ENCODE results near the gene PDGFRB.
A peak's percentile ranks its signal among the peaks of the same experiment; 100 is the strongest.

The PDGFRB gene

GRCh38 chr5:150152636-150153462 is 2.8 kb downstream of the PDGFRB start:
- peaks cover 33% of the 10 kb centered on the region for H3K4me1 ChIP-seq (ENCODE audit: insufficient read depth, low read length)

GRCh38 chr5:150149618-150150017 is 6.0 kb downstream of the PDGFRB start:
- no peak overlapping the region for H3K9ac ChIP-seq (ENCODE audit: low read length)
- no peak overlapping the region for H3K4me3 ChIP-seq (ENCODE audit: low read depth in 1 of 2, low read length in 2 of 2)
- peaks cover 27% of the 10 kb centered on the region for H3K4me1 ChIP-seq (ENCODE audit: insufficient read depth, low read length)
- no peaks in the 10 kb centered on the region for H3K36me3 ChIP-seq (ENCODE audit: insufficient read depth, low read length)
- H3K27me3 ChIP-seq (ENCODE audit: control insufficient read depth in 1 of 2, insufficient read depth in 2 of 2, low read length in 2 of 2): no peaks in the 10 kb centered on the region
- no peaks in the 10 kb centered on the region for H3K9me3 ChIP-seq (ENCODE audit: low read length)
- no peak overlapping the region for H3K27ac ChIP-seq (ENCODE audit: low read depth, low read length)

More at GRCh38 chr5:150152636-150153462, 2.8 kb downstream of the PDGFRB start:
- Histone ChIP-seq H3K4me3 (ENCODE audit: low read depth in 1 of 2, low read length in 2 of 2) (peak overlapping the region in 1 of 2 donors; percentile 72), H3K36me3 (ENCODE audit: insufficient read depth, low read length) (no peaks in the 10 kb centered on the region), H3K9me3 (ENCODE audit: low read length) (no peaks in the 10 kb centered on the region), H3K27me3 (ENCODE audit: control insufficient read depth in 1 of 2, insufficient read depth in 2 of 2, low read length in 2 of 2) (no peaks in the 10 kb centered on the region), H3K27ac (ENCODE audit: low read depth, low read length) (no peak overlapping the region), H3K9ac (ENCODE audit: low read length) (no peak overlapping the region)

DNA sequence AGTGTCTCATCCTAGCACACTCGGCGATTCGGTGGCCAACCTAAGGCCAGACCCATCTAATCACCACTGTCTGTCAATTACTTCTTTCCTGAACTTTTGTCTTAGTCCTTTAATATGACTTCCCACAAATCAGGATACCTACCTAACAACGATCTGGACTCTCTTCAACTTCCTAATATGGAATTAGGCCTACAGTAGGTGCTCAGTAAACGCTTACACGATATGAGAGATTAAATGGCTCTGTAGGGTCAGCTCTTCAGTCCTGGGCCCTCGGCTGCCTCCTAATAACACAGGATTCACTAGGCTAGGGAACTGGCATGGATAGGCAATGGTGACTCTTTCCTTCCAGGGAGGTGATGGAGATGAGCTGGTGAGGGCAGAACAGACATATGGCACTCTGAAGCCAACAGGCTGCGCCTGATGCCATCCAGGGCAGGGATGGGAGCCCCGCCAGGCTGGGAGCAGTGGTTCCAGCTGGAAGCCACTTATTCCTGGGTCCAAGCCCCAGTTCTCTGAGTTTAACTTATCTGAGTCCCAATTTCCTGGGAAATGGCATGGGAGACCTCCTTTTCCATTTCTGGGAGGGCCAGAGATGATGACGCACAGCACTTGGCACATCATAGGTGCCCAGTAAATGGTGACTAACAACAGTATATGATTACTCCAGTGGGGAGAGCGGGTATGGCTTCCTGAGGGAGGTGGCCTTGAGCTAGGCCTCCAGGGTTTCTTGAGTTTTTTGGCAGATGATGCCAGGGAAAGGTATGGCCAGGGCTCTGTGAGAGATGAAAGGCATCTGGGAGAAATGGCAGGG is 7.3 kb downstream of the PDGFRB start:
- no peak overlapping the region for H3K4me3 ChIP-seq (ENCODE audit: low read depth in 1 of 2, low read length in 2 of 2)
- no peak overlapping the region for H3K27ac ChIP-seq (ENCODE audit: low read depth, low read length)
- no peaks in the 10 kb centered on the region for H3K9me3 ChIP-seq (ENCODE audit: low read length)
- no peak overlapping the region for H3K9ac ChIP-seq (ENCODE audit: low read length)
- H3K36me3 ChIP-seq (ENCODE audit: insufficient read depth, low read length): no peaks in the 10 kb centered on the region
- H3K27me3 ChIP-seq (ENCODE audit: control insufficient read depth in 1 of 2, insufficient read depth in 2 of 2, low read length in 2 of 2): no peaks in the 10 kb centered on the region
- peaks cover 39% of the 10 kb centered on the region for H3K4me1 ChIP-seq (ENCODE audit: insufficient read depth, low read length)

DNA sequence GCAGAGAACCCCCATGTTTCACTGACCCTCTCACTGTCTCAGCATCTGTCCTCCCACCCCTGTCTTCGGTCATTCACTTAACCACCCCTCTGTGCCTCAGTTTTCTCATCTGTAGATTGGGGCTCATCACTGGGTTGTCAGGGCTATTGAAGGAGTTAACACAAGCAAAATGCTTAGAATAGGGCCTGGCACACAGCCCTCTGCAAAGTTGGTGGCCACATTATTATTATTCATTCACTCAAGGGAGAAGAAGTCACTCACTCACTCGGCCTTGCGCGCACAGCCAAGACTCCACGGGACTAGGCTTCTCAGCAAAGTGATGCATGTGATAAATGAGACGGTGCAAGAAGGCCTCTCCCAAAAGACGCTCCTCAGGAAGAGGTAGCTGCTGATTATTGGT is 8.0 kb downstream of the PDGFRB start:
- H3K27me3 ChIP-seq (ENCODE audit: control insufficient read depth in 1 of 2, insufficient read depth in 2 of 2, low read length in 2 of 2): no peaks in the 10 kb centered on the region
- no peak overlapping the region for H3K4me3 ChIP-seq (ENCODE audit: low read depth in 1 of 2, low read length in 2 of 2)
- H3K4me1 ChIP-seq (ENCODE audit: insufficient read depth, low read length): peaks cover 46% of the 10 kb centered on the region
- H3K9me3 ChIP-seq (ENCODE audit: low read length): no peaks in the 10 kb centered on the region
- H3K9ac ChIP-seq (ENCODE audit: low read length): no peak overlapping the region
- no peak overlapping the region for H3K27ac ChIP-seq (ENCODE audit: low read depth, low read length)
- no peaks in the 10 kb centered on the region for H3K36me3 ChIP-seq (ENCODE audit: insufficient read depth, low read length)

GRCh38 chr5:150146862-150147601 is 8.6 kb downstream of the PDGFRB start:
- H3K27ac ChIP-seq (ENCODE audit: low read depth, low read length): no peak overlapping the region
- no peaks in the 10 kb centered on the region for H3K36me3 ChIP-seq (ENCODE audit: insufficient read depth, low read length)
- no peak overlapping the region for H3K9ac ChIP-seq (ENCODE audit: low read length)
- no peaks in the 10 kb centered on the region for H3K27me3 ChIP-seq (ENCODE audit: control insufficient read depth in 1 of 2, insufficient read depth in 2 of 2, low read length in 2 of 2)
- no peak overlapping the region for H3K4me3 ChIP-seq (ENCODE audit: low read depth in 1 of 2, low read length in 2 of 2)
- H3K9me3 ChIP-seq (ENCODE audit: low read length): no peaks in the 10 kb centered on the region
- peaks cover 50% of the 10 kb centered on the region for H3K4me1 ChIP-seq (ENCODE audit: insufficient read depth, low read length)

- H3K27ac ChIP-seq (ENCODE audit: low read depth, low read length): no peak overlapping the region
- H3K4me3 ChIP-seq (ENCODE audit: low read depth in 1 of 2, low read length in 2 of 2): no peak overlapping the region
- no peaks in the 10 kb centered on the region for H3K27me3 ChIP-seq (ENCODE audit: control insufficient read depth in 1 of 2, insufficient read depth in 2 of 2, low read length in 2 of 2)
- H3K9me3 ChIP-seq (ENCODE audit: low read length): no peaks in the 10 kb centered on the region
- H3K9ac ChIP-seq (ENCODE audit: low read length): no peak overlapping the region
- peaks cover 57% of the 10 kb centered on the region for H3K4me1 ChIP-seq (ENCODE audit: insufficient read depth, low read length)
- no peaks in the 10 kb centered on the region for H3K36me3 ChIP-seq (ENCODE audit: insufficient read depth, low read length)
Measured at GRCh38 chr5:150146235-150146634, 9.4 kb downstream of the PDGFRB start.

DNA sequence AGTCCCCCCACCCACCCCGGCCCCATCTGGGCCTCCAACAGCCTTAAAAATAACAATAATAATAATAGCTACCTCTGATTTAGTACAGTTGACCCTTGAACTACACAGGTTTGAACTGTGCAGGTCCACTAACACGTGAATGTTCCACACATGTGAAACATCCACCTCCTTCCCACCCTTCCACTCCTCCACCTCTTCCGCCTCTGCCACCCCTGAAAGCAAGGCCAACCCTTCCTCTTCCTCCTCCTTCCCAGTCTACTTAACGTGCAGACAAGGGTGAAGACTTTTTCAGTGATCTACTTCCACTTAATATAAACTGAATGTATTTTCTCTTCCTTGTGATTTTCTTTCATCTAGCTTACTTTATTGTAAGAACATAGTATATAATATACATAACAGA is 10.8 kb downstream of the PDGFRB start:
- Histone ChIP-seq H3K36me3 (ENCODE audit: insufficient read depth, low read length) (no peaks in the 10 kb centered on the region), H3K9ac (ENCODE audit: low read length) (no peak overlapping the region), H3K4me1 (ENCODE audit: insufficient read depth, low read length) (peaks cover 60% of the 10 kb centered on the region), H3K9me3 (ENCODE audit: low read length) (no peaks in the 10 kb centered on the region), H3K27ac (ENCODE audit: low read depth, low read length) (peak overlapping the region; percentile 56), H3K27me3 (ENCODE audit: control insufficient read depth in 1 of 2, insufficient read depth in 2 of 2, low read length in 2 of 2) (no peaks in the 10 kb centered on the region), H3K4me3 (ENCODE audit: low read depth in 1 of 2, low read length in 2 of 2) (no peak overlapping the region)

GRCh38 chr5:150144246-150144801 is 11.3 kb downstream of the PDGFRB start:
- Histone ChIP-seq H3K9me3 (ENCODE audit: low read length) (no peaks in the 10 kb centered on the region), H3K27ac (ENCODE audit: low read depth, low read length) (peak overlapping the region; percentile 56), H3K4me3 (ENCODE audit: low read depth in 1 of 2, low read length in 2 of 2) (peak overlapping the region in 1 of 2 donors; percentile 16), H3K27me3 (ENCODE audit: control insufficient read depth in 1 of 2, insufficient read depth in 2 of 2, low read length in 2 of 2) (no peaks in the 10 kb centered on the region), H3K36me3 (ENCODE audit: insufficient read depth, low read length) (no peaks in the 10 kb centered on the region), H3K4me1 (ENCODE audit: insufficient read depth, low read length) (peaks cover 57% of the 10 kb centered on the region), H3K9ac (ENCODE audit: low read length) (no peak overlapping the region)

- Histone ChIP-seq H3K4me1 (ENCODE audit: insufficient read depth, low read length) (peaks cover 62% of the 10 kb centered on the region), H3K4me3 (ENCODE audit: low read depth in 1 of 2, low read length in 2 of 2) (peak overlapping the region in 1 of 2 donors; percentile 16), H3K9ac (ENCODE audit: low read length) (no peak overlapping the region)
Measured at GRCh38 chr5:150143350-150144245, 12.0 kb downstream of the PDGFRB start.

DNA sequence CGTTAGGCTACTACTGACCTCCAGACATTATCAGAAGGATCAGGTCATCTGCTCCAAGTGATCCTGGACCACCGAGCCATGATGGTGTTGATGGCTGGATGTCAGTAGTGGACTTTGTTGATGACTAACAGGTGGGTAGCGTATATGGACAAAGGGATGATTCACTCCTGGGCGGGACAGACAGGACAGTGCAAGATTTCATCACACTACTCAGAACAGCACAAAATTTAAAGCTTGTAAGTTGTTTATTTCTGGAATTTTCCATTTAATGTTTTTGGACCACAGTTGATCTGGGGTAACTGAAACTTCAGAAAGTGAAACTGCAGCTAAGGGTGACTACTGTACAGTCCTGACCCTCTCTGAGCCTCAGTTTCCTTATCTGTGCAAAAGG is 12.7 kb downstream of the PDGFRB start:
- H3K27me3 ChIP-seq (ENCODE audit: control insufficient read depth in 1 of 2, insufficient read depth in 2 of 2, low read length in 2 of 2): no peaks in the 10 kb centered on the region
- no peaks in the 10 kb centered on the region for H3K9me3 ChIP-seq (ENCODE audit: low read length)
- H3K9ac ChIP-seq (ENCODE audit: low read length): no peak overlapping the region
- peak overlapping the region in 1 of 2 donors; percentile 7 for H3K4me3 ChIP-seq (ENCODE audit: low read depth in 1 of 2, low read length in 2 of 2)
- H3K27ac ChIP-seq (ENCODE audit: low read depth, low read length): peak overlapping the region; percentile 16
- H3K4me1 ChIP-seq (ENCODE audit: insufficient read depth, low read length): peaks cover 69% of the 10 kb centered on the region
- H3K36me3 ChIP-seq (ENCODE audit: insufficient read depth, low read length): no peaks in the 10 kb centered on the region

More at GRCh38 chr5:150143350-150144245, 12.0 kb downstream of the PDGFRB start:
- H3K36me3 ChIP-seq (ENCODE audit: insufficient read depth, low read length): no peaks in the 10 kb centered on the region
- H3K27me3 ChIP-seq (ENCODE audit: control insufficient read depth in 1 of 2, insufficient read depth in 2 of 2, low read length in 2 of 2): no peaks in the 10 kb centered on the region
- H3K27ac ChIP-seq (ENCODE audit: low read depth, low read length): peak overlapping the region; percentile 56
- H3K9me3 ChIP-seq (ENCODE audit: low read length): no peaks in the 10 kb centered on the region
